GM12878 (cell line): ENCODE results near the gene GNG13. TPM values are rescaled to one million over a fixed set of nuclear protein-coding genes. Genes with fewer than 3 reads are reported as not detected.

Source experiments
- ATAC-seq: fragments of 200-7000 bp; cut with Tn5 transposase; 3 replicates; pipeline ENCODE4 v1.9.1; 2020; ENCODE audit warnings: mild to moderate bottlenecking, moderate library complexity
- BruUV-seq: library from RNA; stranded (reverse); fragments of 400-500 nt; replicated peaks from 2 replicates; lab custom pipeline; 2021; lab: Mats Ljungman, UMichigan
- CTCF ChIA-PET: fragments of 300-600 bp; sonication (Branson Sonifier 250); formaldehyde crosslinking; extraction: SDS; loops from one replicate; lab custom pipeline; 2021; ENCODE audit warnings: inconsistent platforms; lab: Yijun Ruan, JAX
- POLR2A ChIA-PET: fragments of 350-600 bp; formaldehyde crosslinking; extraction: SDS; loops from one replicate; lab custom pipeline; 2021; ENCODE audit warnings: inconsistent platforms; lab: Charles Lee
- RAD21 ChIA-PET: fragments of 300-600 bp; sonication (Branson Sonifier 250); formaldehyde crosslinking; loops from one replicate; lab custom pipeline; 2023; ENCODE audit warnings: antibody characterized with exemption; ENCODE audit not compliant: unreplicated experiment; lab: Charles Lee
- SMC1A ChIA-PET: fragments of 300-600 bp; sonication (Branson Sonifier 250); formaldehyde crosslinking; loops from one replicate; lab custom pipeline; 2023; ENCODE audit not compliant: unreplicated experiment, uncharacterized antibody; lab: Charles Lee
- DNase-seq: peaks from one replicate; pipeline ENCODE4 v3.0.0-alpha.2; 2011; ENCODE audit warnings: low read depth, low spot score
- FAIRE-seq: peaks from 3 replicates; lab custom pipeline; 2011; peaks lifted over from hg19 to GRCh38; lab: Jason Lieb, UNC
- H2AFZ ChIP-seq: 2 replicates; pipeline ENCODE4 v1.6.0; 2011; ENCODE audit warnings: low read depth, low read length, control low read depth; ENCODE audit not compliant: control insufficient read depth
- H3K27ac ChIP-seq: 2 replicates; pipeline ENCODE4 v1.5.1; 2011; ENCODE audit warnings: control low read depth; ENCODE audit not compliant: control insufficient read depth, insufficient read depth
- H3K27me3 ChIP-seq, 2 experiments: replicated peaks in 1 of 2; 2 replicates each; pipeline versions ENCODE4 v1.6.0 to v1.6.1; 2011; ENCODE audit warnings: low read length in 1 of 2; ENCODE audit not compliant: control insufficient read depth in 2 of 2, insufficient read depth in 2 of 2
- H3K36me3 ChIP-seq, 2 experiments: 2 replicates each; pipeline ENCODE4 v1.5.1; 2011; ENCODE audit warnings: low read length in 1 of 2; ENCODE audit not compliant: control insufficient read depth in 2 of 2, insufficient read depth in 2 of 2
- H3K4me1 ChIP-seq: 2 replicates; pipeline ENCODE4 v1.6.1; 2011; ENCODE audit warnings: mild to moderate bottlenecking, low read length, moderate library complexity, mixed read lengths; ENCODE audit not compliant: control insufficient read depth, insufficient read depth
- H3K4me2 ChIP-seq: 2 replicates; pipeline ENCODE4 v1.6.0; 2011; ENCODE audit warnings: control low read depth; ENCODE audit not compliant: control insufficient read depth, insufficient read depth
- H3K4me3 ChIP-seq: fragments of 200-600 bp; sonication (generic); 2 replicates; pipeline ENCODE4 v1.5.1; 2016
- H3K79me2 ChIP-seq: 2 replicates; pipeline ENCODE4 v1.6.0; 2011; ENCODE audit warnings: low read length; ENCODE audit not compliant: control insufficient read depth, insufficient read depth
- H3K9ac ChIP-seq: 2 replicates; pipeline ENCODE4 v1.8.0; 2011; ENCODE audit warnings: low read length, control low read depth, mixed read lengths; ENCODE audit not compliant: control insufficient read depth, insufficient read depth
- H3K9me3 ChIP-seq: replicated peaks from 3 replicates; pipeline ENCODE4 v1.5.1; 2011; ENCODE audit warnings: mild to moderate bottlenecking, low read length; ENCODE audit not compliant: control insufficient read depth, insufficient read depth
- H4K20me1 ChIP-seq: 2 replicates; pipeline ENCODE4 v1.6.0; 2011; ENCODE audit not compliant: control insufficient read depth, insufficient read depth
- EGR1 ChIP-seq, 2 experiments: IDR thresholded peaks; 1 replicate in 1 of 2; 2 replicates in 1 of 2; pipeline ENCODE4 v1.6.1; 2011 to 2012; ENCODE audit warnings: low read depth in 2 of 2, low read length in 2 of 2, borderline replicate concordance in 1 of 2, mild to moderate bottlenecking in 1 of 2, moderate library complexity in 1 of 2
- ESRRA ChIP-seq: IDR thresholded peaks from 2 replicates; pipeline ENCODE4 v1.6.1; 2012; ENCODE audit warnings: mild to moderate bottlenecking, low read length, improper control_type of control experiment
- EZH2 ChIP-seq: IDR thresholded peaks from 2 replicates; pipeline ENCODE4 v1.6.1; 2012; ENCODE audit warnings: low read depth, mild to moderate bottlenecking, control low read depth, inconsistent platforms, low read length, borderline replicate concordance; ENCODE audit not compliant: control insufficient read depth
- NFYA ChIP-seq: IDR thresholded peaks from 2 replicates; pipeline ENCODE4 v1.6.1; 2011; ENCODE audit warnings: low read depth, mild to moderate bottlenecking, low read length, improper control_type of control experiment, borderline replicate concordance
- POLR2AphosphoS2 ChIP-seq: IDR thresholded peaks from 2 replicates; pipeline ENCODE4 v1.6.1; 2011; ENCODE audit warnings: low read depth, mild to moderate bottlenecking, low read length, improper control_type of control experiment, moderate library complexity
- POLR2AphosphoS5 ChIP-seq: IDR thresholded peaks from 2 replicates; pipeline ENCODE4 v1.6.1; 2011; ENCODE audit warnings: mild to moderate bottlenecking, low read length, inconsistent platforms
- RELA ChIP-seq: fragments of 450-650 bp; IDR thresholded peaks from 2 replicates; pipeline ENCODE4 v1.8.0; 2014; ENCODE audit warnings: borderline replicate concordance; ENCODE audit not compliant: partially characterized antibody
- SREBF2 ChIP-seq: IDR thresholded peaks from 2 replicates; pipeline ENCODE4 v1.6.1; 2012; ENCODE audit warnings: mild to moderate bottlenecking, low read length
- TCF12 ChIP-seq: IDR thresholded peaks from 2 replicates; pipeline ENCODE4 v1.6.1; 2011; ENCODE audit warnings: low read depth, mild to moderate bottlenecking, low read length
- WGBS: methylation state at CpG from one replicate; pipeline ENCODE4 v1.1.6; 2016; ENCODE audit warnings: low lambda C conversion rate; ENCODE audit not compliant: insufficient replicate concordance, insufficient coverage; ENCODE audit errors: missing lambda C conversion rate; 5-methylcytosine and 5-hydroxymethylcytosine counted together
- in situ Hi-C: fragments of 300-500 bp; cut with MboI; formaldehyde crosslinking; loops from 9 replicates; pipeline ENCODE4 v1.14.3; 2018; ENCODE audit warnings: mixed read lengths
- intact Hi-C: fragments of 100-400 bp; cut with micrococcal nuclease; formaldehyde crosslinking; loops from one replicate; pipeline ENCODE4 v1.14.2; 2022; ENCODE audit not compliant: unreplicated experiment
- polyA plus RNA-seq, 11 experiments: library from polyadenylated mRNA; depleted of rRNA in 4 of 11; unstranded in 6 of 11; stranded (reverse) in 5 of 11; fragments of >200 nt; fragmentation: Nextera tagmentation in 4 of 11; fragmentation: Illumina TruSeq in 1 of 11; extraction: Ambion mirVana in 4 of 11; extraction: Trizol in 1 of 11; gene quantifications; 1 replicate in 1 of 11; 2 replicates in 10 of 11; pipeline versions ENCODE4 v1.2.1 to v1.2.3, GENCODE V29; 2011 to 2016; ENCODE audit warnings: inconsistent platforms in 2 of 11, missing spikeins in 2 of 11, low read depth in 1 of 11
- total RNA-seq, 4 experiments: library from RNA; depleted of rRNA in 3 of 4; stranded (reverse); fragments of >200 nt in 3 of 4; fragmentation: Illumina TruSeq in 1 of 4; extraction: Trizol in 1 of 4; gene quantifications; 2 replicates each; pipeline versions ENCODE4 v1.2.1 to v1.2.3, GENCODE V29; 2013 to 2021
- TF ChIP-seq, protein P1 (sequence below): fragments of 450-650 bp; formaldehyde crosslinking; IDR thresholded peaks from 2 replicates; pipeline ENCODE4 v1.5.0; 2022; ENCODE audit warnings: mild to moderate bottlenecking, missing genetic modification characterization
- TF ChIP-seq, protein P2 (sequence below): fragments of 450-650 bp; IDR thresholded peaks from 2 replicates; pipeline ENCODE4 v1.6.1; 2017; ENCODE audit warnings: mild to moderate bottlenecking, moderate library complexity
- TF ChIP-seq, protein P3 (sequence below): fragments of 450-650 bp; IDR thresholded peaks from 2 replicates; pipeline ENCODE4 v1.6.1; 2018; ENCODE audit warnings: borderline replicate concordance, mild to moderate bottlenecking; ENCODE audit not compliant: partially characterized antibody

GNG13 gene
- total and polyA plus RNA-seq, 10 of the 15 experiments (the other 5 are each of a cell fraction or from before 2014, with no cell fraction given): not detected

DNA sequence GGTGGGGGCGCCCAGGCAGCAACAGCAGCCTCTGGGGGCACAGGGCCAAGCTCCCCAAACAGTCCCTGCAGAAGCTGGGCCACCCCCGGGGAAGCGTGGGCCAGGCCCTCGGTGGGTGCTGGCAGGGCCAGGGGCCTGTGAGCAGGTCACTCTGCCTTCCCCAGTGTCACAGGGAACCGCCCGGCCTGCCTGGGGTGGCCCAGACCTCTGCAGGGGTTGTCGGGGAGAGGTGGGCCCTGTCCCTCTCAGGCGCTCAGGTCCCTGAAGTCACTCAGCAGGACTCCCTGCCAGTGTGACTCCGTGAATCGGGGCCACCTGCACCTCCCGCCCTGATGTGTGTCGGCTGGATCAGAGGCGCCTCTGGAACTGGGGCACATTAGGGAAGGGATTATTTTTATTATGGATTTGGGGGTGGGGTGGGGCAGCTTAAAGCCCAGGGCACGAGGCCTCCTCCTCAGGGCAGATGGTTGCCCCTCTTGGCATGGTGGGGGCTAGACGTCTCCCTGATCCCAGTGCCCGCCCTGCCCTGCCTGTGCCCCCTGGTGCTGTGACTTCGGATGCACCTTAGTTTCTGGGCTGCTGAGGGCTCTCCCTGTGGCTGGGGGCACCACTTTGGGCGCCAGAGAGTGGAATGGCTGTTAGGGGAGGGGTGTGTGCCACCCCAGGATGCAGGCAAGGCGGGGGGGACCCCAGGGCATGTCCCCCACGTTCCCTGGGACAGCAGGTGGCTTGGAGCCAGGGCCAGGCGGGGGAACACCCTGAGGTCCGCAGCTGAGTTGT lies 1.2 kb upstream of the GNG13 start:
- no peak for ATAC-seq
- no peaks in the 10 kb centered on the region; a peak in 1 of 4 replicates for H3K36me3 ChIP-seq
- ChIA-PET RAD21 (no interaction called here), SMC1A (no interaction called here), POLR2A (no interaction called here), CTCF (no interaction called here)
- H2AFZ ChIP-seq: no peak overlapping the region
- H3K4me2 ChIP-seq: no peak overlapping the region
- no peak overlapping the region for H3K27ac ChIP-seq
- no peak for DNase-seq
- H4K20me1 ChIP-seq: no peaks in the 10 kb centered on the region
- H3K27me3 ChIP-seq: peaks cover 0 to 2% of the 10 kb centered on the region in 2 experiments; a peak in 3 of 4 replicates
- H3K9ac ChIP-seq: no peak overlapping the region
- H3K4me3 ChIP-seq: no peak overlapping the region
- H3K4me1 ChIP-seq: no peaks in the 10 kb centered on the region
- H3K79me2 ChIP-seq: no peaks in the 10 kb centered on the region
- intact Hi-C loops: no loop called here
- no peak for FAIRE-seq
- no TSS peak for BruUV-seq
- 35% methylated on average over 20 of the region's 22 CpGs for WGBS
- in situ Hi-C loops: no loop called here
- no peaks in the 10 kb centered on the region for H3K9me3 ChIP-seq
- TF ChIP-seq SREBF2: no peak
- TF ChIP-seq, protein P1, sequence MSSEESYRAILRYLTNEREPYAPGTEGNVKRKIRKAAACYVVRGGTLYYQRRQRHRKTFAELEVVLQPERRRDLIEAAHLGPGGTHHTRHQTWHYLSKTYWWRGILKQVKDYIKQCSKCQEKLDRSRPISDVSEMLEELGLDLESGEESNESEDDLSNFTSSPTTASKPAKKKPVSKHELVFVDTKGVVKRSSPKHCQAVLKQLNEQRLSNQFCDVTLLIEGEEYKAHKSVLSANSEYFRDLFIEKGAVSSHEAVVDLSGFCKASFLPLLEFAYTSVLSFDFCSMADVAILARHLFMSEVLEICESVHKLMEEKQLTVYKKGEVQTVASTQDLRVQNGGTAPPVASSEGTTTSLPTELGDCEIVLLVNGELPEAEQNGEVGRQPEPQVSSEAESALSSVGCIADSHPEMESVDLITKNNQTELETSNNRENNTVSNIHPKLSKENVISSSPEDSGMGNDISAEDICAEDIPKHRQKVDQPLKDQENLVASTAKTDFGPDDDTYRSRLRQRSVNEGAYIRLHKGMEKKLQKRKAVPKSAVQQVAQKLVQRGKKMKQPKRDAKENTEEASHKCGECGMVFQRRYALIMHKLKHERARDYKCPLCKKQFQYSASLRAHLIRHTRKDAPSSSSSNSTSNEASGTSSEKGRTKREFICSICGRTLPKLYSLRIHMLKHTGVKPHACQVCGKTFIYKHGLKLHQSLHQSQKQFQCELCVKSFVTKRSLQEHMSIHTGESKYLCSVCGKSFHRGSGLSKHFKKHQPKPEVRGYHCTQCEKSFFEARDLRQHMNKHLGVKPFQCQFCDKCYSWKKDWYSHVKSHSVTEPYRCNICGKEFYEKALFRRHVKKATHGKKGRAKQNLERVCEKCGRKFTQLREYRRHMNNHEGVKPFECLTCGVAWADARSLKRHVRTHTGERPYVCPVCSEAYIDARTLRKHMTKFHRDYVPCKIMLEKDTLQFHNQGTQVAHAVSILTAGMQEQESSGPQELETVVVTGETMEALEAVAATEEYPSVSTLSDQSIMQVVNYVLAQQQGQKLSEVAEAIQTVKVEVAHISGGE (CRISPR knock-in tag): no peak
- TF ChIP-seq POLR2AphosphoS5: no peak
- TF ChIP-seq POLR2AphosphoS2: no peak
- TF ChIP-seq EGR1 (IDR thresholded peaks at IDR 0.05; ENCODE audit: borderline replicate concordance in 1 of 2, low read depth in 2 of 2, low read length in 2 of 2): no peak
- no peak for TF ChIP-seq EZH2
- TF ChIP-seq TCF12: no peak
- TF ChIP-seq, protein P2, sequence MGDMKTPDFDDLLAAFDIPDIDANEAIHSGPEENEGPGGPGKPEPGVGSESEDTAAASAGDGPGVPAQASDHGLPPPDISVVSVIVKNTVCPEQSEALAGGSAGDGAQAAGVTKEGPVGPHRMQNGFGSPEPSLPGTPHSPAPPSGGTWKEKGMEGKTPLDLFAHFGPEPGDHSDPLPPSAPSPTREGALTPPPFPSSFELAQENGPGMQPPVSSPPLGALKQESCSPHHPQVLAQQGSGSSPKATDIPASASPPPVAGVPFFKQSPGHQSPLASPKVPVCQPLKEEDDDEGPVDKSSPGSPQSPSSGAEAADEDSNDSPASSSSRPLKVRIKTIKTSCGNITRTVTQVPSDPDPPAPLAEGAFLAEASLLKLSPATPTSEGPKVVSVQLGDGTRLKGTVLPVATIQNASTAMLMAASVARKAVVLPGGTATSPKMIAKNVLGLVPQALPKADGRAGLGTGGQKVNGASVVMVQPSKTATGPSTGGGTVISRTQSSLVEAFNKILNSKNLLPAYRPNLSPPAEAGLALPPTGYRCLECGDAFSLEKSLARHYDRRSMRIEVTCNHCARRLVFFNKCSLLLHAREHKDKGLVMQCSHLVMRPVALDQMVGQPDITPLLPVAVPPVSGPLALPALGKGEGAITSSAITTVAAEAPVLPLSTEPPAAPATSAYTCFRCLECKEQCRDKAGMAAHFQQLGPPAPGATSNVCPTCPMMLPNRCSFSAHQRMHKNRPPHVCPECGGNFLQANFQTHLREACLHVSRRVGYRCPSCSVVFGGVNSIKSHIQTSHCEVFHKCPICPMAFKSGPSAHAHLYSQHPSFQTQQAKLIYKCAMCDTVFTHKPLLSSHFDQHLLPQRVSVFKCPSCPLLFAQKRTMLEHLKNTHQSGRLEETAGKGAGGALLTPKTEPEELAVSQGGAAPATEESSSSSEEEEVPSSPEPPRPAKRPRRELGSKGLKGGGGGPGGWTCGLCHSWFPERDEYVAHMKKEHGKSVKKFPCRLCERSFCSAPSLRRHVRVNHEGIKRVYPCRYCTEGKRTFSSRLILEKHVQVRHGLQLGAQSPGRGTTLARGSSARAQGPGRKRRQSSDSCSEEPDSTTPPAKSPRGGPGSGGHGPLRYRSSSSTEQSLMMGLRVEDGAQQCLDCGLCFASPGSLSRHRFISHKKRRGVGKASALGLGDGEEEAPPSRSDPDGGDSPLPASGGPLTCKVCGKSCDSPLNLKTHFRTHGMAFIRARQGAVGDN: no peak
- no peak for TF ChIP-seq NFYA
- TF ChIP-seq, protein P3, sequence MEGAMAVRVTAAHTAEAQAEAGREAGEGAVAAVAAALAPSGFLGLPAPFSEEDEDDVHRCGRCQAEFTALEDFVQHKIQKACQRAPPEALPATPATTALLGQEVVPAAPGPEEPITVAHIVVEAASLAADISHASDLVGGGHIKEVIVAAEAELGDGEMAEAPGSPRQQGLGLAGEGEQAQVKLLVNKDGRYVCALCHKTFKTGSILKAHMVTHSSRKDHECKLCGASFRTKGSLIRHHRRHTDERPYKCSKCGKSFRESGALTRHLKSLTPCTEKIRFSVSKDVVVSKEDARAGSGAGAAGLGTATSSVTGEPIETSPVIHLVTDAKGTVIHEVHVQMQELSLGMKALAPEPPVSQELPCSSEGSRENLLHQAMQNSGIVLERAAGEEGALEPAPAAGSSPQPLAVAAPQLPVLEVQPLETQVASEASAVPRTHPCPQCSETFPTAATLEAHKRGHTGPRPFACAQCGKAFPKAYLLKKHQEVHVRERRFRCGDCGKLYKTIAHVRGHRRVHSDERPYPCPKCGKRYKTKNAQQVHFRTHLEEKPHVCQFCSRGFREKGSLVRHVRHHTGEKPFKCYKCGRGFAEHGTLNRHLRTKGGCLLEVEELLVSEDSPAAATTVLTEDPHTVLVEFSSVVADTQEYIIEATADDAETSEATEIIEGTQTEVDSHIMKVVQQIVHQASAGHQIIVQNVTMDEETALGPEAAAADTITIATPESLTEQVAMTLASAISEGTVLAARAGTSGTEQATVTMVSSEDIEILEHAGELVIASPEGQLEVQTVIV: no peak
- no peak for TF ChIP-seq RELA
- no peak for TF ChIP-seq ESRRA
